HG03095 (cell line): Measurements from ENCODE around the gene LTBP1.
"Not testable (repeated sequence)": the region's sequence is repeated elsewhere in the genome, so short reads cannot be mapped to it uniquely, and the experiment has no call there.

ENCODE experiments used
- ATAC-seq: cut with Tn5 transposase; IDR thresholded peaks from one replicate; pipeline ENCODE4 v1.9.1; 2021; ENCODE audit warnings: moderate library complexity; ENCODE audit not compliant: unreplicated experiment

LTBP1 gene, protein sequence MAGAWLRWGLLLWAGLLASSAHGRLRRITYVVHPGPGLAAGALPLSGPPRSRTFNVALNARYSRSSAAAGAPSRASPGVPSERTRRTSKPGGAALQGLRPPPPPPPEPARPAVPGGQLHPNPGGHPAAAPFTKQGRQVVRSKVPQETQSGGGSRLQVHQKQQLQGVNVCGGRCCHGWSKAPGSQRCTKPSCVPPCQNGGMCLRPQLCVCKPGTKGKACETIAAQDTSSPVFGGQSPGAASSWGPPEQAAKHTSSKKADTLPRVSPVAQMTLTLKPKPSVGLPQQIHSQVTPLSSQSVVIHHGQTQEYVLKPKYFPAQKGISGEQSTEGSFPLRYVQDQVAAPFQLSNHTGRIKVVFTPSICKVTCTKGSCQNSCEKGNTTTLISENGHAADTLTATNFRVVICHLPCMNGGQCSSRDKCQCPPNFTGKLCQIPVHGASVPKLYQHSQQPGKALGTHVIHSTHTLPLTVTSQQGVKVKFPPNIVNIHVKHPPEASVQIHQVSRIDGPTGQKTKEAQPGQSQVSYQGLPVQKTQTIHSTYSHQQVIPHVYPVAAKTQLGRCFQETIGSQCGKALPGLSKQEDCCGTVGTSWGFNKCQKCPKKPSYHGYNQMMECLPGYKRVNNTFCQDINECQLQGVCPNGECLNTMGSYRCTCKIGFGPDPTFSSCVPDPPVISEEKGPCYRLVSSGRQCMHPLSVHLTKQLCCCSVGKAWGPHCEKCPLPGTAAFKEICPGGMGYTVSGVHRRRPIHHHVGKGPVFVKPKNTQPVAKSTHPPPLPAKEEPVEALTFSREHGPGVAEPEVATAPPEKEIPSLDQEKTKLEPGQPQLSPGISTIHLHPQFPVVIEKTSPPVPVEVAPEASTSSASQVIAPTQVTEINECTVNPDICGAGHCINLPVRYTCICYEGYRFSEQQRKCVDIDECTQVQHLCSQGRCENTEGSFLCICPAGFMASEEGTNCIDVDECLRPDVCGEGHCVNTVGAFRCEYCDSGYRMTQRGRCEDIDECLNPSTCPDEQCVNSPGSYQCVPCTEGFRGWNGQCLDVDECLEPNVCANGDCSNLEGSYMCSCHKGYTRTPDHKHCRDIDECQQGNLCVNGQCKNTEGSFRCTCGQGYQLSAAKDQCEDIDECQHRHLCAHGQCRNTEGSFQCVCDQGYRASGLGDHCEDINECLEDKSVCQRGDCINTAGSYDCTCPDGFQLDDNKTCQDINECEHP (N-terminal part only)

DNA sequence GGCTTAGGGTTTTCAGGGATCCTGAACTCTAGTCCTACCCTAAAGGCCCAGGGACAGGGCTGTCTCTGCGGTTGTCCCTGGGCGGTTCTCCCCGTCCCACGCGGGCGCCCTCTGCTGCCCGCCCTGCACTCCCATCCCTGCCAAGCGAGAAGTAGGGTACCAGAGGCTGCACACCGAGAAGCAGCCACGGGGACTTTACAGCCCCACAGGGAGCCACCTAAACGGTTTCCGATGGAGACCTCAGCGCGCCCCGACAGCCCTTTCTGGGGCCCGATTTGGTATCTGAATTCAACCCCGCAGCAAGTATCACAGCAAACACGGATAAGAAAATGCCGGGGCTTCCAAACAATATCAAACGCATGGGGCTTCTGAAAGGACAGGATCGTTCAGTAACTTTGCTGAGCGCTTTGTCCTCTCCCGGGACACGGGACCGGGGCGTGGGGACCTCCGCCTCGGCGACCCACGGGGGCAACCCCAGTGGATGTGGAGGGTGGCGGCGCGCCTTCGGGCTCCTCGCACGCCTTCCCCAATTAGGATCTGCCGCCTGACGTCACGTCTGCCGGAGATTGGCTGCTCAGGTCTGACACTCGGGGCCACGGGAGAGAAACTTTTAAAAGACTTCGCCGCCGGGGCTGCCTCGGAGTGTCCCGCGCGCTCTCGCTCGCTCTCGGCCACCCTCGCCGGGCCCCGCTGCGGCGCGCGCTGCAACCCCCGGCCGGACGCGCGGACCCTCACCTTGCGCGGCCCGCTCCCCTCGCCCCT lies at the start of gene LTBP1:
Gene LTBP1, plus strand, starts transcription at position 640 of the 762 bp plus-strand sequence. CDS start 372 bp downstream, outside the sequence.
- ATAC-seq = peak; percentile 66

DNA sequence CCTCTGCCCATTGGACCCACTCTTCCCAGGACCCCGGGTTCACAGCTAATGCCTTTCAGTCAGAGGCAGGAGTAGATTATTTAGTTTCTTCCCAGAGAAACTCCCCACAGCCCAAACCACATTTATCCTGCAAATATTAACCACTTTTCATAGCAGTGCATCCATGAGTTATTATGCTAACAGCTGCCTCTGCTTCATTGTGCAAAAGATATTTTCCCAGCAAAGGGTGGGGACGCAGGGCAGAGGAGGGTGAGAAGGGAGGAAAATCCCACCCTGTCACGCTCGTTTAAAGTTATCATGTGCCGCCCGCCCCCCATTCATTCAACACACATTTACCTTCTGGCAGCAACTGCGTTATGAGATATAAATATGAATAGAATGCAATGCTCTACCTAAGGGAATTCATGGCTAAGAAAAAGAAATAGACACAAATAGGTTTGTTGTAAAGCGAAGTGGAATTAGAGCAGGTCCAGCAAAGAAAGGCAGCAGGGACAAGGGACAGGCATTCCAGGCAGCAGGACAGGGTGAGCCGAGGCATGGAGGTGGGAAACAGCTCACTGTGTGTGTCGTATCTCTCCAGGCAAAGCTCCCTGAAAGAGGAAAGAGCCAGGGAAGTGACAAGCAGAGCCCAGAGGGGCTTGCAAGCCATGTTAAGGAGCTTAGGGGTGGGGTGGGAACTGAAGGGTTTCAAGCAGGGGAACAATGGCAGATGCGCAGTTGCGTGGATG lies 46.3 kb upstream of the LTBP1 start:
- ATAC-seq = no peak

DNA sequence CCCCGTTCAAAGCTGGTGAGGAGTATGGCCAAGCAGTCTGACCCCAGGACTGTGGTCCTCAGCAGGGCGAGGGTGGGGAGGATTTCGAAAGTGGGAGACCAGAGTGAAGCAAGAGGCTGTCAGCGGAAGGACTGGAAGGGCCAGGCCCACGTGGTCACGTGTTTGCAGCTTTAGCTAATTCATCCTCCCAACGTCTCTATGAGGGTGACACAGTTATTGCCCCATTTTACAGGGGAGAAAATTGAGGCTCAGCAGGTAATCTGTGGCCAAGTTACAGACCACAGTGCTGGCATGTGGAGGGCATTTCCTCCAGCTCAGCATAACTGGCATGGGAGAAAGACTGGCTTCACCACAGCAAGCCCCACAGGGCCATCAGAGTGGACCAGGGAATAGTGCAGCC lies 45.4 kb upstream of the LTBP1 start:
- ATAC-seq = no peak

DNA sequence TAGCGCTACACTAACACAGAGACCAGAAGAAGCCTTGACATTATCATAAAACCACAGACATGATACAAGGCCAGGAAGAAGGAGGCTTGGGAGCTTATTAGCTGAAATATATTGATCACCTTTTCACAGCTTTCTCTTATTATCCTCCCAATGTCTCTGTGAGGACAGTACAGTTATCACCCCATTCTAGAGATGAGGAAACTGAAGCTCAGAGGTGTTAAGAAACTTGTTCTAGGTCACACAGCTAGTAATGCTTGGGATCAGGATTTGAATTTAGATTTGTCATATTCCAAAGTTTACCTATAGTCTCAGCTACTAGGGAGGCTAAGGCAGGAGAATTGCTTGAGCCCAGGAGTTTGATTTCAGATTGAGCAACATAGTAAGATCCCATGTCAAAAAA lies 44.6 kb upstream of the LTBP1 start:
- ATAC-seq = no peak

DNA sequence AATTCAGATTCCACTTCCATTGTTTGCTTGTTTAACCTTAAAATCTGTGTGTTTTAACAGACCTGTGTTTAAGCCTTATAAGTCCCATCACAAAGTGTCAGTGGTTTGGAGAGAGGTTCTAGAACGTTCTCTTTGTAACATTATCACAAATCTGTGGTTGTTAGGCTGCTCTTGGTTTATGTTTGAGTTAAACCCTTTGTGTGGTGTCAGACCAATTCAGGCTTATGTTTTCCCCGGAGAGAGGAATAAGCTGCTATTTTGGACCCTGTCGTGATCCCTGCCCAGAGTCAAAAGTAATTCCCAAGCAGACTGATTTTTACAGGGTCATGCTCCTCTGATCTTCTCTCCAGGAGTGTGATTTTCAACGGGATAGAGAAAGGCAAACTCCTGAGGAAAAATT lies 43.8 kb upstream of the LTBP1 start:
- no peak for ATAC-seq

DNA sequence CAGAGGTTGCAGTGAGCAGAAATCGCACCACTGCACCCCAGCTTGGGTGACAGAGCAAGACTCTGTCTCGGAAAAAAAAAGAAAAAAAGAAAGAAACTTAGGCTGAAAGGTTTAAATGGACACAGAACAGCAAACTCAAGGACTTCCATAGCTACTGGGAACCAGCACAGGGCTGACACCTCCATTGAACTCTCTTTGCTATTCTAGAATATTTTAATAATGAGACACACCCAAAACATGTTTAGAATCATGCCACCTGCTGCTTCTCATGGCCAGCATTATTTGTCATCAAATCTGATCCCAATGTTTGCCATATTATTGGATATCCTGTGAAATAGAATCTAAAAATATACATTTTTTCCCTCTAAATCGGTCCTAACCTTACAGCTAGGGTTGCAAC lies 42.7 kb upstream of the LTBP1 start:
- ATAC-seq = no peak

DNA sequence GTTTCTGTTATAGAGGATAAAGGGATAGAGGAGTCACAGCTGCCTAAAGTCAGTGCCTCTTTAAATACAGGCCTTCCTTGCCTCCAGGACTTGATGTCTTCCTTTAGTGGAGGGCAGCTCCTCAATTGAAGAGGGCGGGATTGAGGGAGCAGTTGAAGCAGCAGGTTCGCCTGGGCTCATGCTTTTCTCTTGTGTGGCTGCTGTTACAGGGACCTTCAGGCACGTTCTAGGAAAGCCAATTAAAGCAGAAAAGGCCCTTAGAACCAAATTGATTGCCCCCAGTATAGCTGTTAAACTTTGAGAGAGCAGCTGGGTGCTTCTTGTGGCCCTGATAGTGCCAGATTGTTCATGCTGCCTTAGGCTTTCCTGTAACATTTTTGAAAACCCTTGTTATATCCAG lies 42.0 kb upstream of the LTBP1 start:
- ATAC-seq = no peak

DNA sequence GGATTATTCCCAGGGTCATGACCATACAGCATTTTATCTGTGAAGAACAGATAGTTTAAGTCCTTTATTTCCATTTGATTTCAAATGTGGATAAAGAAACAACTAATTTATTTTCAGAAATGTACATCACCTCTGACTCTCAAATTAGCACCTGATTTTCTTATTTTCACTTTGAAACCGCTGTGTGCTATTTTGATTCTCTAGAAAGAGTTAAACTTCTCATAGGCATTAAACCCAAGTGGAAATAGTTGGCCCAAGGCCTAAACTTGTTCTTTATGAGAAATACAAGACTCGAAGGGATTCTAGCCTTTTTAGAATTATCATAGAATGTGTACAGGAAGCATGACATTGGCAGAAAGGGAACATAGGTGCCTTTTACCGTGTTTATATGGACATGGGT lies 41.5 kb upstream of the LTBP1 start:
- ATAC-seq = no peak

DNA sequence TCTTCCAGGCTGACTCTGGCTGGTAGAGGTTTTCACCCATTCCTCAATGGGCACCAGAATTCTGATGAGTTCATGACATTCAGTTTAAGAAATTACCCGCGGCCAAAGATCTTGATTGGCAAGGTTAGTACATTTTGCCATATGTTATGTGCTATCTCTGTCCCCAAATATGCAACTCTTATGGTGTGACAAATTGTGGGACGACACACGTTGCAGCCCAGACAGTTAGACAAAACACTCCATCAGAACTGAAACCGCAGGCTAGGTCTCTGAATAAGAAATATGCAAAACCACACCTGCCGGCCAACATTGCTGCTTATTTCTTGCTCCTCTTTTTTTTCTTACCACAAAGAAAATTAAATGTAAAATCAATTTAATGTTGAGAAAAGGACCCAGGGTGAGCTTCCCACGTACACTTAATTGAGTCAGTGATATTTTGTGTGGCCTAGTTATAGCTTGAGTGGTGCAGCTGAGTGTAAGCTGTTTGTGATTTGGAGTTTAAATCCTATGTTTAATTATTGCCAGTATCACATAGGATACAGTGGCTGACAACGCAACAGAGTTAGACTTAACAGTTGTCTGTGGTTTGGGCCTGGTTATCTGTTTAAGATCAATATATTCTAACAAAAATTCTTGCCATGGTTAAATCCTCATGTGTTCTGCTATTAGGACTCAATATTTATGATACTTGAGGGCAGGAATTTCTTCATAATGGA lies 35.7 kb upstream of the LTBP1 start:
- ATAC-seq = peak; percentile 92

DNA sequence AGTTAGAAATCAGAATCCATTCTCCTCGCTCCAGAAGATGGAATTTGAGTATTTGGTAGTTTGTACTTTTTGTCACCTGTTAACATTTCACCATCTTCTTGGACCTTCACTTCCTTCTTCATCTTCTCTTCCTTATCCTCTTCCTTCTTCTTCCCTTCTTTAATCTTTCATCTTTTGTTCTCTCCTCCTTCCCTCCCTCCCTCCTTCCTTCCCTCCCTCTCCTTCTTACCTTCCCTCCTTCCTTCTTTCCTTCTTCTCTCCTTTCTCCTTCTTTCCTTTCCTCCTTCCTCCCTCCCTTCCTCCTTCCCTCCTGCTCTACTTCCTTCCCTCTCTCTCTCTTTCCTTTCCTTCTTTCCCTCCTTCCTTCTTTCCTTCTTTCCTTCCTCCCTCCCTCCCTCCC lies 31.1 kb upstream of the LTBP1 start:
- ATAC-seq = no peak

DNA sequence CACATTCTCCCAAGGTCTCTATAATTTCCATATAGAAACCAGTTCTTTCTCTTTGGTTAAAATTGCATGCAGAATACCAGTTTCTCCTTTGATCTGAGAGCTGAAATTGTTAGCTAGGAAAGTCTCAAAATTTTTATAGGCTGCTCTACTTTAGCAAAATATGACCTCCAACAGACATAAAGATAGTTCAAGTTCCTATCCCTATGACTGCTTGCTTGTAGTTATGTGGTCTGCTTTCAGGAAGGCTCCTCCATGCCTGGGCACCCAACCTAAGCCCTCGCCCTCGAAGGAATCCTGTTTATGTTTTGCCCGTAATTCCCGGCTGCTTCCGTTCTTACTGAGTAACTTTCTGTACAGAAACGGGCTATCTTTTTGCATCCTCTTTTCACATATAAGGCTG lies 28.0 kb upstream of the LTBP1 start:
- no peak for ATAC-seq

DNA sequence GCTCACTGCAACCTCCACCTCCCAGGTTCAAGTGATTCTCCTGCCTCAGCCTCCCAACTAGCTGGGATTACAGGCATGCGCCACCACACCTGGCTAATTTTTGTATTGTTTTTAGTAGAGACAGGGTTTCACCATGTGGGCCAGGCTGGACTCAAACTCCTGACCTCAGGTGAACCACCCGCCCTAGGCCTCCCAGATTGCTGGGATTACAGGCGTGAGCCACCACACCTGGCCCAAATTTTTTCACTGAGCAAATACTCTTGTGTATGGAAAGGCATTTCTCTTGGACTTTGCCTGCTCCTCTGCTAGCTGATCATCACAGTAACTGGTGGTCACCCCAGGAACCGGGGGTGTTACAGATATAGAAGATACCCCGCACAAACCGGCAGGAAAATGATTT lies 26.9 kb upstream of the LTBP1 start:
- ATAC-seq = not testable (repeated sequence)

DNA sequence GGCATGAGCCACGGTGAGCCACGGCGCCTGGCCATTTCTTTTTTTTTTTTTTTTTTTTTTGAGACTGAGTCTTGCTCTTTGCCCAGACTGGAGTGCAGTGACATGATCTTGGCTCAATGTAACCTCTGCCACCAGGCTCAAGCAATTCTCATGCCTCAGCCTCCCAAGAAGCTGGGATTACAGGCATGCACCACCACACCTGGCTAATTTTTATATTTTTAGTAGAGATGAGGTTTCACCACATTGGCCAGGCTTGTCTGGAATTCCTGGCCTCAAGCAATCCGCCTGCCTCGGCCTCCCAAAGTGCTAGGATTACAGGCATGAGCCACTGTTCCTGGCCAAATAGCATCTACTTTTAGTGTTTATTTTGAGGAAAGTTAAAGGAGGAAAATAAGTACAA lies 25.3 kb upstream of the LTBP1 start:
- not testable (repeated sequence) for ATAC-seq

DNA sequence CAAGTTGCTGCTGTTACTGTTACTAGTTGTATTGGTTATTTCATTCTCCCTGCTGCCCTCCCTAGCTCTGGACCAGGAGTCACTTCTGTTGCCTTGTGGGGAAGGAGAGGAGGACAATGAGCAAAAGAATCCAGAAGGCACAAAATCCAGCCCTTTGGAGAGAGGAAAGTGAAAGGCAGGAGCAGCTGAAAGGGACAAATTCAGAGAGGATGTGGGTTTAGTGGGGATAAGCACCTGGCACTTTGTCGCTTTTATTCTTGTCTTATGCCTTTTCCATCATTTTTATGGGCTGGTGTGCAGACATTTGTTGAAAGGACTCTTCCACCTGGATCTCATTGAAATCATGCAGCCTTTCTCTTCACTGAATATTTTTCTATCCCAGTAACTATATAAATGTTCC lies 24.3 kb upstream of the LTBP1 start:
- no peak for ATAC-seq

DNA sequence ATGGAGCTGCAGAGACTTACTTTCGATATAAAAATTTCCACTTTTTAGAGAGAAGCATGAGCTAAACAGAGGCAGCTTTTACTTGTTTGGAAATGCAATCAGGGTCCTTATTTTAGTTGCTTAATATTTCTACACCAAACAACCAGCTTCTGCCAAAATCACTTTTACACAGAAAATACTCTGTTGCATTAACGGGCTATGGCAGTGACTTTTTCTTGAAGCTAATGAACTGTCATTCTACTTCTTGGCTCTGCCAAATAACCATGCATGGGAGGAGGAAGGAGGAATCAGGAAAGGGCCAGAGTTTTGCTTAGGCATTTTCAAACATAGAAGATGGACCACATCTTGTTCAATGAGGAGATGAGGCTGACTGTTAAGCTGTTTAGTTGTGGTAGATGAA lies 23.6 kb upstream of the LTBP1 start:
- no peak for ATAC-seq

DNA sequence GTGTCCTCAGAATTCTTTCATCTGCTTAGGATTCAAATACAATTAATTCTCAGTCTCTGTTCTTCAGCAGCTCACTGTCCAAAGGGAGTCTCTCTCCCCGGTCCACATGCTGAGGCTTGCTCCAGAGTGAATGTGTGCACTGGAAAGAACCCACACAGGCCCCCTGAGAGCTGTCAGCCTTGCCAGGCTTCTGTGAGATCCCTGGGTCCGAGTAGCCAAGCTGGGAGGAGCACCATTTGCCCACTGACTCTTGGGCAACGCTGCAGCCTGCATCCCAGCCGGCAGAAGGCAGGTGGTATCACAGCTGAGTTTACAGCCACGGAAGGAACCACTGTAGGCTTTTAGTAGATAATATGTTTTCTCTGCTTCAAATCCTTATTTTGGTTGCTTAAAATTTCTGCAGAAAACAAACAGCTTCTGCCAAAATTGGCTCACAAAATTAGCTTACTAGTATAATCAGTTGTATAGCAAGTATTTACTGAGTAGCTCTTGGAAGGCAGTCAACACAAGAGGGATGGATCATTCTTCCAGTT lies 21.4 kb upstream of the LTBP1 start:
- no peak for ATAC-seq

DNA sequence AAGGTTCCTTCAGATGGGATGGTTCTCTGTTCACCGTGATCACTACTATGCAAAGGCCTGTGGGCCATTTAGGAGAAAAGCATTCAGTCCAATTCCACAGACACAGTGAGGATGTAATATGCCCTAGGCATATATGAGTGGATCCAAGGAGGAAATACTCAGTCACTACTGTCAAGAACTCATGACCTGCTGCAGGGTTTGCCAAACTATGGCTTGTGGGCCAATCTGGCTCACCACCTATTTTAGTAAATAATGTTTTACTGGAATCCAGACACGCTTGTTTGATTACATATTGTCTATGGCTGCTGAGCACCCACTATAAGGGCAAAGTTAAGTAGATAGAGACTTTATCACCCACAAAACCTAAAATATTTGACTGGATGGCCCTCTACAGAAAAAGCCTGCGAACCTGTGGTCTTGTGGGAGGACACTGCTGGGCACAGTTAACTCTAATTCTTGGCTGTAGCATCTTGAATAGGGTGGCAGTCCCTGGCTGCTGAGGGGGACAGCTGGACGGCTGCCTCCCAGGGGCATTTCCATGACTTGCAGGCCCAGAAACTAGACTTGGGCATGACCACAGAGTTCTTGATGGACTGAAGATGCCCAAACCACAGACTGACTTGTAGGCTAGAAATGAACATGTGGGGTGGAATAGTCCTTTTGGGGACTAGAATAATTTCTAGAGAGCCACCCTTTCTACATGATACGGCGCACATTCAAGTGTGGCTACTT lies 20.6 kb upstream of the LTBP1 start:
- no peak for ATAC-seq

DNA sequence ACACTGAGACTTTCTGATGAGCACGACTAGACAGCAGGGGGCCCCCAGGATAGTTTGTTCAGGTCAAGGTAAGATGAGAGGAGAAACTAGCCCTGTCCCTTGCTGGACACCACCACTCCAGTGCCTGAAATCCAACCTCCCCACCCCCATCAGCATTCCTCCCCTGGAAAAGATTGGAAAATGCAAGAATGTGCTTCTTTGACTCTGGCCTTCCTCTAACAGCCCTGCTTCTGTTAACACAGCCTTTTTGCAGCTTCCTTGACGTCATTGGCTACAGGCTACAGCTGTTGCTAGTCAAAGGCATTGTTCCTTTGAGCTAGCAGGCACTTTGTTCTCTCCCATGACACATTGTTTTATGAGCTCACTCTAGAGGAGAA lies 20.1 kb upstream of the LTBP1 start:
- ATAC-seq = no peak

DNA sequence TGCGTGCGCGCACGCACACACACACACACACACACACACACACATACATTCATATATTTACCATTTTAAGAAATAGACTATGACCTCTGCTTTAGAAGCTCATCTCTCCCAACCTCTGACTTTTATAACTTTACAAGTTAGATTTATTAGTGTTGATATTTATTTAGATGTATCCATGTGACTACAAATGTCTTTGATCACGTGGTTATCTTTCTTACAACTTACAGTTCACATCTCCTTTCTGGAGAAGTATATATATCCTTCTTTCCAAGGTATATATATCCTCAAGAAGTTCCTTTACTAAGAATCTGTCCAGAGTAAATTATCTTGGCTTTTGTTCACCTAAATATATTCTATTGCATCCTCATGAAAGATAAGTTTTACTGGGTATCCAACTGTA lies 16.3 kb upstream of the LTBP1 start:
- ATAC-seq = no peak
